NCI-H82 treated with DMSO at 0.1 percent for 48 hours (cell line): ENCODE measurements around the gene MGAT4C.
"Not testable (repeated sequence)": the region's sequence is repeated elsewhere in the genome, so short reads cannot be mapped to it uniquely, and the experiment has no call there.

ENCODE experiments used
- DNase-seq: peaks from one replicate; lab custom pipeline; 2025; ENCODE audit not compliant: unreplicated experiment; lab: John Stamatoyannopoulos, UW

Gene MGAT4C

DNA sequence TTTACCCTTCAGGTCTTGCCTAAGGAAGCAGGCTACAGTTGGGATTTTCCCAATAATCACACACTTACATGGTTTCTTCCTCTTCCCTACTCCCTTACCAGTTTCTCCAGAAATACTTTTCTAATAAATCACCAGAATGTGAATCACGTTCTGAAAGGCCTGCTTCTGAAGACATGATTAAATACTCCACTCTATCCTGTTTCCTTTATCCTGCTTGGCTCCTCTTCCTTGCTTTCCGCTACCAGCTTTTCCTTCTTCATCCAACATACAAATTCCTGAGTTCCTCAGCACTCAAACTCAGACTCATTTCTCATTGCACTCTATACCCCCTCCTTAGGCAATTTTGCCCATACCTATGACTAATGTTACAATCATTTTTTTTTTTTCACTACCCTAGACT is 118.3 kb downstream of the MGAT4C start:
- DNase-seq: no peak

DNA sequence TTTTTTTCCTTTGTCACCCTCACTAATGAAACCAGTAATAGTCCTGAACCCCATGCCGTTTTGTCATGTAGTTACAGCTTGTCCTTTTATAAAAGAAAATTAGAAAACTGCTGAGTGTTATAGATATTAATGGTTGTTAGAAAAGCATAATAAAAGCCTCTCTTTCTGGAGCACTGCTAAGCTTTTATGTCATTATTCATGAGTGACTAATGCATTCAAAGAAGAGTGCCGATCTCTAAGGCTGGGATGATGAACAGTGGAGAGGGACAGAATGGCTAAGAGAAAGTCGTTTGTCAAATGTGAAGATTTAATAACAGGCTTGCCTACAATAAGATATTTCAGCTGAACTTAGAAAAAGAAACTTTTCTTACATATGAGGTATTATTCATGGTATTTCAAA is 121.6 kb downstream of the MGAT4C start:
- DNase-seq: no peak

DNA sequence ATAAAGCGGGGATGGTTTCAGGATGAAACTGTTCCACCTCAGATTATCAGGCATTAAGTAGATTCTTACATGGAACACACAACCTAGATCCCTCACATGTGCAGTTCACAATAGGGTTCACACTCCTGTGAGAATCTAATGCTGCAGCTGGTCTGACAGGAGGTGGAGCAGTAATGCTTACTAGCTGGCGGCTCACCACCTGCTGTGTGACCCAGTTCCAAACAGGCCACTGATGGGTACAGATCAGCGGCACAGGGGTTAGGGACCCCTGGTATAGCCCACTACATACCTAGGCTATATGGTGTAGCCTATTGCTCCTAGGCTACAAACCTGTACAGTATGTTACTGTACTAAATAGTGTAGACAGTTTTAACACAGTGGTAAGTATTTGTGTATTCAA is 129.3 kb downstream of the MGAT4C start:
- not testable (repeated sequence) for DNase-seq

DNA sequence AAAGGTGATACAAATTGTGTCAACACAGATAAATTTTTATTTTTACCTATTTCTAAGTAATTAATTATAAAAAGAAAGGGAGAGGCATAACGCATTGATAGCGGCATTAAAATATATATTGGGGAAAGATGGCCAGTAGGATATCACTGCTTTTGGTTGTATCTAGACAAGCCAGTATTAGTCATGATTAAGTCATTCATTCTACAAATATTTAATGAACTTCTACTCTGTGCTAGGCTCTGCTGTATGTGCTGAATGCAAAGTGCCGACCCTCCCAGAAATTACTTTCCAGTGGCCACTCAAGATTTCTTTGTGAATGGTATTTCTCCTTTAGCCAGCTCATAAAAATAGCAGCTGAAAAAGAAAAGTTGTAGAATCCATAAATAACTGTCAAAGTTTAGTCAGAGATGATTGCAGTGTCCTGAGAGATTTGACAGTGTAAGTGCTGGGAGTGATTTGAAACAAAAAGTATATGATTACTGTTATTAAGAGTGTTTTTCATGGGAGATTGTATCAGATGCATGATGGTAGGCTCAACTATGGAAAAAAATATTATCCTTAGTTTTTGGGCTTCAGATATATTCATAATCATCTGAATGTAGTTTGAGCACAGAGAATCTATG is 133.2 kb downstream of the MGAT4C start:
- no peak for DNase-seq

DNA sequence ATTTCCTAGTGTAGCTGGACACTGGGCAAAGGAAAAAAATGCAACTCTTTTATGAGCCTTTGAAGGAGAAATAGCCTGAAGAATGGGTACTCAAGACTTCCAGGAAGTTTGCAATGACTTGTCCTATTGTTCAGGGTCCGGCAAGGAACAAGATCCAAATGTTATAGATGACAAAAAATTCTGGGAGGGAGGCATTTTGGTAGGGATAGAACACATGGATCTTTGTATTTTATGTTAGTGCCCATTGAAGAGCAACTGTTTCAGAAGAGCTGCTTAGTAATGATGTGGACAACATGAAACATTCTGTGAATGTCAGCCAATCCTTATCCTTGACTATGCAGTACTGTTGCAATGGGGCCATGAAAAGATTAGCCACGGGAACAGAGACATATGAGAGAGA is 138.0 kb downstream of the MGAT4C start:
- no peak for DNase-seq

DNA sequence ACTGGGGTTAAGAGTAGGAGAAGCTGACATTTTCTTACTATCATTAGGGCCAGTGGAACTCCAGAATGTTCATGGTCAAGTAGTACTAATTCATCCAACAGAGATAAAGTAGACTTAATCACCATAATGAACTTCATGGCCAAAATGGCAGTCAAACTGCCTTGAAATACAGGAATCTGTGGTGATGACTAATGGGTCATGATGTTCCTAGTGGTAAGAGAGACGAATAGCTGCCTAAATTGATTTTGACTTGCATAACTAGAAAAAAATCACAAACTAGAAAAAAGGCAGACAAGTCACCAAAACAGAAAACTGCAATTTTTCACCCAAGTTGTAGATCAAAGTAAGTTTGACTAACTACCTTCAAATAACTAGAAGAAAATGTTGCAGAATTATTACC is 138.5 kb downstream of the MGAT4C start:
- no peak for DNase-seq

DNA sequence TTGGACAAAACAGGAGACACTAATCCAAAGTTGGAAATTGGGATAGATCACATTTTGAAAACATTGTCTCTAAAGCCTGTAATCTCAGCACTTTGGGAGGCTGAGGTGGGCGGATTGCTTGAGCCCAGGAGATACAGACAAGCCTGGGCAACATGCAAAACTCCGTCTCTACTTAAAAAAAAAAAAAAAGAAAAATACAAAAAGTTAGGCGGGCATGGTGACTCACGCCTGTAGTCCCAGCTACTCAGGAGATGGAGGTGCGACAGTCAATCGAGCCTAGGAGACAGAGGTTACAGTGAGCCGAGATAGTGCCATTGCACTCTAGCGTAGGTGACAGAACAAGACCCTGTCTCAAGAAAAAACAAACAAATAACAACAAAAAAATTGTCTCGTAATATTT is 152.1 kb downstream of the MGAT4C start:
- DNase-seq: no peak

DNA sequence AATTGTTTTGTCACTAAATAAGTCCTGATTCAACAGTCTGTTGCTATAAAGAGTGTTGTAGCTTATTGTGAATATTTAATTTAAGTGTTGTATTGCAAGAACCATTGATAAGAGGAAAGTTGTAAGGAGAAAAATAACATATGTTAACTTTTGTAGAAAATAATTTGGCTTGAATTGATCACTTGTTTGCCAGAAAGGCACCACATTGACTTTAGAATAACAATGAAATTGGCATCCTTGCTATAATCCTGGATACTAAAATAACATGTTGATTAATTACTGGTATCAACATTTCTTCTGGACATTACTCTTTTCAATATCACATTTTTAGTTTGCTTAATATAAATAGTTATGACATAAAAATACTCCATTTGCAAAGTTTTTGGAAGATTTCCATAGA is 159.0 kb downstream of the MGAT4C start:
- DNase-seq: no peak

DNA sequence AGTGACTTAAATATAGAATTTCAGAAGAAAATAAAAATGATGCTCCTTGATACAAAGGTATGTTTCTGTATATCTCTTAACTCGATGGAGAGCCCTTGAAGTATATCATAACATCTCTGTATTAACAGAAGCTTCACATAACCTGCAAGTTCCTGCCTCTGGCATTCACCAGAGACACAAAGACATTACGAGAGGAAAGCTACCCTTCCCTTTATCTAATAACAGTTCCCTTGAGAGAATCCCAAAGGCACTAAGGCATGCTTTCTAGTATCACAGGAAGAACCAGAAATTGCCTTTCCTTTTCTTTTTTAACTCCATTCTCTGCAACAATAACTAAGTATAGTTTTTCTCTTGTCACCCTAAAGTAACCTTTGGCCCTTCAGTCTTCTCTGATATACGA is 164.5 kb downstream of the MGAT4C start:
- DNase-seq: no peak

DNA sequence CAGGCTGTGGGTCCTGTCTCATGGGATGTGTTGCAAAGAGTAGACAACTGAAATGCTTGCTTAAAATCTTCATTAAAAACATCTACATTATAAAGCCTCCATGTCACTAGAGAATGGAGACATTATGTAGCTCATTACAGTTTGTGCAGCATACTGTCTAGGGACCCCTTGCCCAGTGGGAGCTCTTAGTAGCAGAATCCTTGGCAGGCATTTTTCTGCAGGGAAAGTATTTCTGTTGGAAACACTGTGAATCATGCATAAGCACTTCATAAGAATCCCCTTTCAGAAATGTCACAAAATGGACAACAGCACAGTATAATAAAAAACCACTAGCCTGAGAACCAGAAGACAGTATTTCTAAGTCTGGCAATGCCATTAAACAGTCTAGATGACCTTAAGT is 174.3 kb downstream of the MGAT4C start:
- DNase-seq: no peak

DNA sequence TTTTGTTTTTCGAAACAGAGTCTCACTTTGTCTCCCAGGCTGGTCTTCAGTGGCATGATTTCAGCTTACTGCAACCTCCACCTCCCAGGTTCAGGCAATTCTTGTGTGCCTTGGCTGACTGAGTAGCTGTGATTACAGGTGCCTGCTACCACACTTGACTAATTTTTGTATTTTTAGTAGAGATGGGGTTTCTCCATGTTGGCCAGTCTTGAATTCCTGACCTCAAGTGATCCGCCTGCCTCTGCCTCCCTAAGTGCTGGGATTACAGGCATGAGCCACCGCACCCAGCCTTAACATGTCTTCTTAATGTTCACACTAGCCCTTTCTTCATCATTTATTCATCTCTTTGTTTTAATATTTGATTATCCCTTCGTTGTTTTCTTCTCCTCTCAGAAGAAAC is 197.1 kb downstream of the MGAT4C start:
- not testable (repeated sequence) for DNase-seq

DNA sequence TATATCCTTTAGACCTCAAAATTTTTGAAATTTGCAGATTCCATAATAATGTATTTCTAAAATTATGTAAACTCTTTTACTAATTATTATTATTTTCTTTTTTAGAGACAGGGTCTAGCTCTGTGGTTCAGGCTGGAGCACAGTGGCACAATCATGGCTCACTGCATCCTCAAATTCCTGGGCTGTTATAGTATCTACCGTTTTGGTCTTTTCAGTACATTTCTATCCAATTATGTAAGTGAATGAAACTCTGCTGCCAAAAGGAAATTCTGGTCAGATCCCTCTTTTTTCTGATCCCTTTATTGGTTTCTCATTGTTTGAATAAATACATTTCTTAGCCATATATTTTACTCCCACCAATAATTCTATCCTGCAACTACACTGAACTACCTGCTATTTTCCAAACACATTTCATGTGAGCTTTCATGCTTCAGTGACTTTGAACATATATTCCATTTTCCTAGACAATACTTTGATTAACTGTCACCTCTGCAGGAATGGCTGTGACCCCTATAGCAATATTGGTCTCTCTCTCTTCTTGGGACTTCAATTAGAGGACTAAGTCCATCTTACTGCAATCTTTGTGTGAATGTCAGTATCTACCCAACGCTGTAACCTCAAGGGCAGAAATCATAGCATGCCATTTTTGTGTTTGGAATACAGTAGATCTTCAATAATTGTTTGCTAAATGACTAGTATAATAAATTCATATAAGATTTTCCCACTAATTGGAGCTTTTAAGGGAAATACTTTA is 198.9 kb downstream of the MGAT4C start:
- no peak for DNase-seq

DNA sequence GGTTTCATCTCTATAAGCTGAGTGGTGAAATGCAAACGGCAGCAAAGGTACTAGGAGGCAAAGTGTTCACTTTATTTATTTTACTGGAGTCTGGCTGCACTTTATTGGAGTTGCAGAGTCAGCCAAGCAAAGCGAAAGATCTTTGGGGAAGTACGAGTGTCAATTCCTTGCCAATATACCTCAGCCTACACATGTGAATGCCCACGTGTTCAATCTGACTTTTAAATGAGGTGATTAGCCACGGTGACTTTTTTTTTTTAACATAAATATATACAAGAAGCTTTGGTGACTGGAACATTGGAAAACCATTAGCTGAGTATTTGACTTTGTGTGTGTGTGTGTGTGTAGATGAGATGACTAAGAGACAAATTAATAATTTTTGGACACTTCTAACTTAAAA is 203.3 kb downstream of the MGAT4C start:
- DNase-seq: no peak

DNA sequence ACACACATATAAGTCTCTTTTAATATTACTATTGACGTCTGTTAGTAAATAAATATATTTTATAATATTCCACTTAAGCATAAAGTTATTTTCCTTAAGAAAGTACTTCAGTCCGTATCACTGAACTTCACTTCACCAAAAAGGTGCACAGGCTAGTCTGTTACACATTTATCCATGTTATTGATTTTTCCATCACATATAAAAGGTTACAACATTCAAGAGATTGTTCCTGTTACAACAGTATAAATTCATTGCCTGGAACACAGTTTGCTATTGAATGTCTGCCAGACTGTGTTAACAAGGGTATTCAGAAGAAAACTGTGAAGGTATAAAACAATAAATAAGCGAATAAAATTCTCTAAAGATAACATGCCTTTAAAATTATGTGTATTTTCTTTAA is 206.2 kb downstream of the MGAT4C start:
- DNase-seq: no peak

DNA sequence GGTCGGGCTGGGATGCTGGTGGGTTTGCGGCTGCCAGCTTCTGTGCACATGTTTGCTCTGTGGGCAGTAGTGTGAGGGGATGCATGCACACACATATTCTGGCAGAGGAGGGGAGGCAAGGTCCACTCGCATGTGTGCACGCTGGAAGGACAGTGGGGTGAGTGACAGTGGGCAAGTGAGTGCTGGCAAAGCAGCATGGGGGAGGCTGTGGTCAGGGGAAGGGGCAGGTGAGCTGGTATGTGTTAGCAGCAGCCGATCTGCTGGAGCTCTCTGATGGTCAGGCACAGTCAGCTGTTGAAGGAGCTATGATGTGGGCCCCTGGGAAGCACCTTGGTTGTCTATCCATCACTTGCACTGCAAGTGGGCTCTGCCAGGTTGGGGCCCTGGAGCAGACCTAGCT is 211.8 kb downstream of the MGAT4C start:
- DNase-seq: no peak

DNA sequence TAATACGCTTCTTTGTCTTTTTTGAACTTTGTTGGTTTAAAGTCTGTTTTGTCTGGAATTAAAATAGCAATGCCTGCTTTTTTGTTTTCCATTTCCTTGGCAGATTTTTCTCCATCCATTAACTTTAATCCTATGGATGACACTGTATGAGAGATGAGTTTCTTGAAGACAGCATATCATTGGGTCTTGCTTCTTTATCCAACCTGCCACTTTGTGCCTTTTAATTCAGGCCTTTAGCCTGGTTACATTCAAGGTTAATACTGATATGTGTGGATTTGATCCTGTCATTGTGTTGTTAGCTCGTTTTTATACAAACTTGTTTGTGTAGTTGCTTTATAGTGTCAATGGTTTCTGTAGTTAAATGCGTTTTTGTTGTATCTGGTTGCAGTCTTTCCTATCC is 214.1 kb downstream of the MGAT4C start:
- no peak for DNase-seq

DNA sequence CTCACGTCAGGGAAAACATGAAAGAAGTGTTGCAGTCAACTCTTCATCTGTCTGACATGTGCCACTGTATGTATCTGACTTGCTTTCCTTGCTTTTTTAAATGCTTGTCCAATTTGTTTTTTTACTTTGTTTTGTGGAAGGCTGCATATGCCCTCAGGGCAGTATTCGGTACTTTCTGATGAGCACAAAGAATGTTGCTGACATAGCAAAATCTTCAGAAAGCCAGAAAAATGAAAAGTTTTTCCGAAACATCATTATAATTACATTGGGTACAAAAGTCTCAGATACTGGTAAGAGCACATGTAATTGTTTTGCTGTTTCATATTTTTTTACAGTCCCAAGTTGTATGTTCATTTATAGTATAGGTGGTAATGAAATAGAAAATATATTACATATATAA is 237.8 kb downstream of the MGAT4C start:
- DNase-seq: no peak

DNA sequence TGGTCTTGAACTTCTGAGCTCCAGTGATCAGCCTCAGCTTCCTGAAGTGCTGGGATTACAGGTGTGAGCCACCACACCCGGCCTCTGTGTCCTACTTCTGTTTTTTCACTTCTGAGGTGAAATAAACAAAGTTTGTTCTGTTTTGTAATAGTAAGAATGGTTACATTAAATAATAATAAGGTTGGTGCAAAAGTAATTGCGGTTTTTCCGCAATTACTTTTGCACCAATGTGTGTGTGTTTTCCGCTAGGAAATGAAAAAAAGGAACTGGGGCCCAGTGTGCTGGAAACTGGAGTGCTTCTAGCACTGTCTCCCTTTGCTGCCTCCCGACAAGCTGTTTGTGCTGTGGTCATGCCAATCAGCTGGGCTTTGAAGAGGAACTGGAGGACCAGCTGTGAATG is 241.2 kb downstream of the MGAT4C start:
- DNase-seq: no peak

DNA sequence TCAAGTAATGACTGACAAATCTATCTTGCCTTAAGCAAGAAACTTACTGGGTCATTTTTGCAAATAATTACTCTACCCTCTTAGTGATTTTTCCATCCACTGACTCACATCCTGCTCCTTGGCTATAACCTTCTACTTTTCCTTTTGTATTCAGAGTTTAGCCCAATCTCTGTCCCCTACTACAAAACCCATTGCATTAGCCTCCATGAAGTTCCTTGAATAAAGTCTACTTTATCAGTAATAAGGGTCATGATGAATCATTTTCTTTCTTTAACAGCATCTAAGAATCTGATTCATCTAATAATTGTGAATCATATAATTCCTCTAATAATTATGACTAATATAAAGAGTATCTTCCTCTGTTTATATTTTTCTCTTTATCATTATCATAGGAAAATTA is 249.5 kb downstream of the MGAT4C start:
- no peak for DNase-seq

DNA sequence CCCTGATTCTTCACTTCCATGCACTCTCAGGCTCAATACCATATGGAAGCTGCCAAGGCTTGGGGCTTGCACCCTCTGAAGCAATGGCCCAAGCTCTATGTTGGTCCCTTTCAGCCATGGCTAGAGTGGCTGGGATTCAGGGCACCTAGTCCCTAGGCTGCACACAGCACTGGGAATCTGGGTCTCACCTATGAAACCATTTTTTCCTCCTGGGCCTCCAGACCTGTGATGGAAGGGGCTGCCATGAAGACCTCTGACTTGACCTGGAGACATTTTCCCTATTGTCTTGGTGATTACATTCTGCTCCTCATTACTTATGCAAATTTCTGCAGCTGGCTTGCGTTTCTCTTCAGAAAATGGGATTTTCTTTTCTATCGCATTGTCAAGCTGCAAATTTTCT is 258.1 kb downstream of the MGAT4C start:
- no peak for DNase-seq

DNA sequence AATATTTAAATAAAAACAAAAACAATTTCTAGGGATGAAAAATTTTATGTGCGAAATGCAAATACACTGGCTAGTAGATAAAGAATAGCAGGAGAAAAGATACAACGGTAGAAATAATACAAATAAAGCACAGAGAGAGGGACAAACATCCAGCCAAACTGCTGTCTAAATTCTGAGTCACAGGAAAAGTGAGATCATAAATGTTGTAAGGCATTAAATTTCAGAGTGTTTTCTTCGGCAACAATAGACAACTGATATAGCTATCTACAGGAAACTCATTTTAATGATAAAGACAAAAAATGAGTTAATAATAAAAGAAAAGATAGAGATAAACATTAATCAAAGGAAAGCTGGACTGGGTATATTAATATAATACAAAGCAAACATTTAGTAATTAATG is 259.9 kb downstream of the MGAT4C start:
- no peak for DNase-seq

DNA sequence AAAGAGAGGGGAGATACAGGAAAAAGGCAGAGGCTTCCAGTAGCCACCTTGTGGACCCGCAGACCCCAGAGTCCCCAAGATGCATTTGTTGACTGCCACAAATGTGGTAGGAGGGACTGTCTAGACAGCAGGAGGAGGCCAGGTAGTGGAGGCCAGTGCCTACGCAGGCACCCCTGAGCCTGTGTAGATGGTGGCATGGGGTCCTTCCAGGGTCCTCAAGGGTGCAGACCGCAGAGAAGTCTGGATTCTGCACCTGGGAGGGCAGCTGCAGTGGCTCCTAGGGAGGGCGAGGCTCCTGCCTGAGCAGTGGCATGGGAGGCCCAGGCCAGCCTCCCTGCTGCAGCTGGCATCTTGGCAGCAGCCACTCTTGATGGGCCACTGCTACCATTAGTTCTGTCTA is 262.4 kb downstream of the MGAT4C start:
- no peak for DNase-seq

DNA sequence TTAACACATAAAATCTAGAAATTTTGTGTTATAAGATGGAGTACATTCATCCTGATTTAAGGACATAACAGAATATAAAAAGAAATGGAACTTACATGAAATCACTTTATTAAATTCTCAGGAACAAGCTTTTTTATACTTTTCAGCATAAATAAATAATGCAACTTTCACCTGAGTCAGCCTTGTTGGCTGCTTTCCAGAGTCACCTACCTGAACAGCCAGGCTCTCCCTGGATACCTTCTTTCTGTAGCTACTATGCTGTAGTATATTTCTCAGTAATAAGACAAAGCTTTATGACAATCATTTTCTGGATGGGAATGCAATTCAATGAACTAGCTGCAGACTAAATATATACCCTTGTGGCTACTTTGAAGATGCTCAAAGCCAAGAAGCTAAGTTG is 270.2 kb downstream of the MGAT4C start:
- no peak for DNase-seq
